GM12864 (cell line): ENCODE results near the gene CHRNA5.

Experiments
- DNase-seq: peaks from one replicate; pipeline ENCODE4 v3.0.0-alpha.2; 2011; ENCODE audit warnings: low read depth
- H3K4me3 ChIP-seq: 2 replicates; pipeline ENCODE4 v1.5.1; 2011; ENCODE audit warnings: mild to moderate bottlenecking, low read depth, low read length, control low read depth
- CTCF ChIP-seq: IDR thresholded peaks from 2 replicates; pipeline ENCODE4 v1.5.1; 2011; ENCODE audit warnings: low read depth, mild to moderate bottlenecking, moderate library complexity, low read length, control low read depth, inconsistent platforms; ENCODE audit errors: missing control alignments

Gene CHRNA5

GRCh38 chr15:78624651-78625590, 59.6 kb downstream of the CHRNA5 start:
- no peak for TF ChIP-seq CTCF
- H3K4me3 ChIP-seq, result no peak overlapping the region
- DNase-seq, result no peak

GRCh38 chr15:78625606-78626280, 60.4 kb downstream of the CHRNA5 start:
- no peak for DNase-seq
- TF ChIP-seq CTCF, result no peak
- no peak overlapping the region for H3K4me3 ChIP-seq

DNA sequence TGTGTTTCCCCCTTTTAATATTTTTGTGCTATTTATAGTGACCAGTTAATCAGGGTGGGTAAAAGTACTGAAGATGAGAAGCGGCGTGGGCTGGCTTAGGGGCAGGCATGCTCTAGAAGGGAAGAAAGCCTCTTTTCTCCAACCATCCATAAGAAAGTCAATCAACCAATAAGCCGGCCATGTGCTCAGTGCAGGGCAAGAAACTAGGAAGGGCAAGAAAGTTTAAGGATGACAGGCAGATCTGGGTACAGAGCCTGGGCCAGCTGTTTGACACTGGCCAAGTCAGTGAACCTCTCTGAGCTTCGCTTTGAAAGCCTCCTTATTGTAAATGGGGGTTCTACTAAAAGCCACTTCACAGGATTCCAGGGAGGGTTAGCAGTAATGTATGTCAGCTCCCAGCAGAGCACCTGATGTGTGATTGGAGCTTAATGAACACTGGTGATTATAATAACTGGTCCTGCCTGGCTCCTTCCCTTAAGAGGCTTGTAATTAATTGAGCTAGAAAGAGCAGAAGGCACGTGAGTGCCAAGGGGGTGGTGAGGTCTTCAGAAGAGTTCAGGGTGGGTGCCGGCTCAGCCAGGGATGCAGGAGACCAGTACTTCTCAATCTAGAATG, 61.2 kb downstream of the CHRNA5 start:
- H3K4me3 ChIP-seq, result no peak overlapping the region
- no peak for TF ChIP-seq CTCF
- DNase-seq, result no peak

DNA sequence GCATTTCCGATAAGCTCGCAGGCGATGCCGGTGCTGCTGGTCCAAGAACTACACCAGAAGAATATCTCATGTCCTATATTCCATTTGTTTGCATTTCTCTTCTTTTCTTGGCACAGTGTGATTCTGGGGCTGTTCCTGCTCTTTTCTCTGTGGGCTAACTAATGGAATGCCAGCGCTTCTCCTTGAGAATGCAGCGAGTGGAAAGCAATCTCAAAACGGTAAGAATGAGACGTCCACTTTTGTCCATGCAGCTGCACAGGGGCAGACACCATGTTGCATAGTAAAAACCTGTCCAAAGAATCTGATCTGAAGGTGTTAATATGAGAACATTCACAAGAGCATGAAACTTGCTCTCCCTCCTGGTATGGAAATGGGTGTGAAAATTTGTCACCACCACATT, 62.0 kb downstream of the CHRNA5 start:
- no peak for DNase-seq
- TF ChIP-seq CTCF, result no peak
- H3K4me3 ChIP-seq, result no peak overlapping the region

GRCh38 chr15:78628227-78628626, 62.9 kb downstream of the CHRNA5 start:
- H3K4me3 ChIP-seq, result no peak overlapping the region
- no peak for TF ChIP-seq CTCF
- no peak for DNase-seq

- DNase-seq, result no peak
- H3K4me3 ChIP-seq, result no peak overlapping the region
- TF ChIP-seq CTCF, result no peak
These were observed 63.9 kb downstream of the CHRNA5 start for GRCh38 chr15:78629031-78629715.
